H1 (cell line): Measurements from ENCODE around the gene SFRP5. TPM values are rescaled to one million over a fixed set of nuclear protein-coding genes. Genes with fewer than 3 reads are reported as not detected.

Experiments
- CBX8 ChIP-seq: fragments of 300-800, 300-1000 bp; sonication (generic); IDR thresholded peaks from 2 replicates; pipeline ENCODE4 v1.7.1; 2016; ENCODE audit warnings: low read depth, low read length, borderline replicate concordance
- CEBPB ChIP-seq: IDR thresholded peaks from 2 replicates; pipeline ENCODE4 v1.6.1; 2012; ENCODE audit warnings: low read depth, low read length
- CHD1 ChIP-seq: IDR thresholded peaks from 2 replicates; pipeline ENCODE4 v1.6.1; 2012; ENCODE audit warnings: low read depth, low read length, improper control_type of control experiment
- JUN ChIP-seq: IDR thresholded peaks from 2 replicates; pipeline ENCODE4 v1.6.1; 2011; ENCODE audit warnings: low read depth, mild to moderate bottlenecking, improper control_type of control experiment, low read length
- KDM4A ChIP-seq: IDR thresholded peaks from one replicate; pipeline ENCODE4 v1.7.1; 2012; ENCODE audit warnings: low read depth, mild to moderate bottlenecking, moderate library complexity, low read length, inconsistent platforms; ENCODE audit not compliant: severe bottlenecking
- MAFK ChIP-seq: IDR thresholded peaks from 2 replicates; pipeline ENCODE4 v1.6.1; 2012; ENCODE audit warnings: low read depth, mild to moderate bottlenecking, improper control_type of control experiment, low read length
- TAF1 ChIP-seq: IDR thresholded peaks from 2 replicates; pipeline ENCODE4 v1.6.1; 2011; ENCODE audit warnings: mild to moderate bottlenecking, low read depth, low read length
- TBP ChIP-seq: IDR thresholded peaks from 2 replicates; pipeline ENCODE4 v1.6.1; 2011; ENCODE audit warnings: low read depth, low read length, improper control_type of control experiment
- polyA plus RNA-seq, 7 experiments: library from polyadenylated mRNA; depleted of rRNA in 3 of 7; stranded (reverse) in 5 of 7; unstranded in 2 of 7; fragments of >200 nt in 5 of 7; fragments of 200-250 nt in 2 of 7; gene quantifications; 1 replicate in 5 of 7; 2 replicates in 1 of 7; 4 replicates in 1 of 7; pipeline versions ENCODE4 v1.2.1 to v1.2.3, GENCODE V29; 2011 to 2013; ENCODE audit warnings: missing spikeins in 2 of 7, mixed read lengths in 2 of 7
- total RNA-seq: library from RNA; stranded (reverse); fragmentation: NEBNext Ultra II Directional; extraction: Animal tissue kit (Norgen Biotek cat#: 25700); gene quantifications from 2 replicates; pipeline ENCODE4 v1.2.1, GENCODE V29; 2021

The SFRP5 gene
- total and polyA plus RNA-seq, 2 of the 8 experiments (the other 6 are each of a cell fraction or from before 2014, with no cell fraction given): 3.9 to 5.9 TPM

DNA sequence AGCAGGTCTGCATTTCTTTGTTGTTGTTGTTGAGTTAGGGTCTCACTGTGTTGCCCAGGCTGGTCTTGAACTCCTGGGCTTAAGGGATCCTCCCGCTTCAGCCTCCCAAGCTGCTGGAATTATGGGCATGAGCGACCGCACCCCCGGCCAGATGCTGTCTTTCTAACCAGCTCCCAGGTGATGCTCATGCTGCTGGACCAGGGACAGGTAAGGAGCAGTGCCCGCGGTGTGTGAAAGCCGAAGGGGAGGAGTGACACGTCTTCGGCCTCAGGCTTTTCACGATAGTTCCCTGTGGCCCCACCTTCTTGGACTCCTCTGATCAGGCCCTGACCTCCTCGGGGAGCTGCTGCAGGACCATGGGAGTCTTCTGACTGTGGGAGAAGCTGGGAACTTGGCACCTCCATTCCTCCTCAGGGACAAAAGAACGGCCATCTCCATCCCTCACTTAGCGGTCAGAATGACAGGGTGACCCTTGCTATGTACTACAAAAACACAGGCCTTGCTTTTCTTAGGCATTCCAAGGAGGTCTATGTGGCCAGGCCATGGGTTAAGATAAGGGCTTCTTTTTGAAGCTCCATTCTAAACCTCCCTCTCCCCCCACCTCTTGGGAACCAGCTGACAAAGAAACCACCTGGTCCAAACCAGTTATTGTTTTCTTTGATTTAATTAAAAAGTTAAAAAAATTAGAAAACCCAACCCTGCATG is 5.5 kb downstream of the SFRP5 start (continued):
- no peak for TF ChIP-seq TAF1
- no peak for TF ChIP-seq MAFK
- TF ChIP-seq CEBPB: no peak
- no peak for TF ChIP-seq KDM4A
- no peak for TF ChIP-seq CHD1
- TF ChIP-seq TBP: no peak
- no peak for TF ChIP-seq CBX8
- TF ChIP-seq JUN: no peak
